NCI-H345 treated with DMSO at 0.1 percent for 48 hours (cell line): ENCODE measurements around the gene EDAR.

ENCODE experiments used
- DNase-seq: peaks from one replicate; lab custom pipeline; 2025; ENCODE audit not compliant: unreplicated experiment; lab: John Stamatoyannopoulos, UW

Gene EDAR

DNA sequence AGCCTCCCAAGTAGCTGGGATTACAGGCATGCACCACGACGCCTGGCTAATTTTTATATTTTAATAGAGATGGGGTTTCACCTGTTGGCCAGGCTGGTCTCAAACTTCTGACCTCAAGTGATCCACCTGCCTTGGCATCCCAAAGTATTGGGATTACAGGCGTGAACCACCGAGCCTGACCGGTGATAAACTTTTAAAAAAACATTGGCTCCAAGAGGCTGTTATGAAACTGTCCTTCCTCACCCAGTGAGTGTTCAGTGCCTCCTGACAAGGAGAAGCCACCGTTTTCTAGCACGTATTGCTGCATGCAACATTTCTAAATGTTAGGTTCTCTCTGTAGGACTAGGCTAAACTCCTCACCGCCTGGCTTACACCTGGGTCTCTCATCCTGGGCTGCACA lies 63.3 kb downstream of the EDAR start:
- no peak for DNase-seq

DNA sequence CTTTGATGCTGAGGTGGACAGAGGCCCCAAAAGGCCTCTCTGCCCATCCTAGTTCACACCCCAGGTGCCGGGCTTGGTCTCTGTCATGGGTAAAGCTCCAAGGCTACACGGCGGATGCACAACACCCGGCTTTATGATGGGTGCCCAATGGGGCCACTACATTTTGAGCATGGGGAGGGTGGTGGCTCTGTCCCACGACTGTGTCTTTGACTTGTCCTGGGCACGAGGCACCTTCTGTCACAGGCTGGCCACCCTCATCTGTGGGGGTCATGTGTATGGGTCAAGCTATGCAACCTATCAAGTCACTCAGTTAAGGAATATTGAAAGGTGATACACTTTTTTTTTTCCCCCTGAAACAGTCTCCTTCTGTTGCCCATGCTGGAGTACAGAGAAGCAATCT lies 63.7 kb downstream of the EDAR start:
- no peak for DNase-seq

DNA sequence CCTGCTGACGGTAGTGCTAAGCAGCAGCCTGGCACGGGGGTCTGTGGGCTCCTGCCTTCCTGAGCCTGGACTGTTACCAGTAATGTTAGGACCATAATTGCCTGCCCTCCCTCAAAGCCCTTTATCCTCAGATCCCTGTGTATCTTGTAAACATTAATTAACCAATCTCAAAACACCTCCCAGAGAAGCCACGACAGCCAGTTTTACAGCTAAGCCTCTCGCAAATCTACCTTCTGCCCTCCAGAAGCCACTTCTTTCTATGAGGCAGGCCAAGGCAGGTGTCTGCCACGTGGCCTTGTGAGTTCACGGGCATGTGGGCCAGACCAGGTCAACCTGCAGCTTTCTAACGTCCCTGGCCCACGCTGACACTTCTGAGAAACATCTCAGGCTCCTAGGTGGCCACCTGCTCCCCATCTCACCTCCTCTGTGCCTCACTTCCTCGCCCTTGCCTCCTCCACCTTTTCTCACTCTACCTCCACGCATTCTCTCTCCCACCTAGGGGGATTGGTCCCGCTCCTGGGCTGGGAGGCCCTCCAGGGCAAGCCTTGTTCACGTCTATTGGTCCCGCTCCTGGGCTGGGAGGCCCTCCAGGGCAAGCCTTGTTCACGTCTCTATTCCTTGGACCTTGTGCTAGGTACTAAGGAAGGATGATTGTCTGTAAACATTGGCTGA lies 64.3 kb downstream of the EDAR start:
- no peak for DNase-seq

DNA sequence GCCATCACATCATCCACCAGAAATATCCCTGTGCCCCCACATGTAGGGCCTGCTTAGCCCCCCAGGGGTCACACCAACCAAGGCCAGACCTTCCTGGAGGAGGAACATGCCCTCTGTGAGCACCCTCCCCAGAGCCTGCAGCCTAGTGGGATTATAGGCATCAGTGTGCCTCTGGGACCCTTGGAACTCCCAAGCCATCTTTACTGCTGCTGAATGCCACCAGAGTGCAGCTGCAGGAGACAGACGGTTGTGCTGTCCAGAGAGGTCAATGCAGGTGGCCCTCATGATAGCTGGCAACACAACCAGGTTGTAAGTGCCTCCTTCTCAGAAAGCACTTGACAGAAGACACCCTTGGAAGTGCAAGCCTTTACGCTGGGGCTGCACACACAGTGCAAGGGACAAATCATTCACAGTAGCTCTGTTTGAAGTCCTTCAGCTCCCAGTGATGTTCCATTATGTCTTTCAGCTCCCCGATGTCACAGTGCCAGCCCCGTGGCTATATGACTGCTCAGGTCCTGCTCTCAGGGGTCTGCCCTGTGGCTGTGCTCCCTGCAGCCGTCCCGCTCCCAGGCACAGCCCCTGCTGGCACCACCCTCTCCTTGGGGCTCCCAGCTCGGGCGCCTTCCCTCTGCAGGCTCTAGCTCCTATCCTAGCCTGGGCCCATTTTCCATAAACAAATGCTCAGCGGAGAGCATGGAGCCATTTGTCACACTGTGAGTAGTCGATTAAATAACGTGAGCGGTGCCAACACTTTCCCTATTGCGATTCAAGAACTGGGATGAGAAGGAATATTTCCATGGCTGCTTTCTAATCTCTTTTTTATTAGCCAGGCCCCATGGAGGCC lies 65.1 kb downstream of the EDAR start:
- no peak for DNase-seq

DNA sequence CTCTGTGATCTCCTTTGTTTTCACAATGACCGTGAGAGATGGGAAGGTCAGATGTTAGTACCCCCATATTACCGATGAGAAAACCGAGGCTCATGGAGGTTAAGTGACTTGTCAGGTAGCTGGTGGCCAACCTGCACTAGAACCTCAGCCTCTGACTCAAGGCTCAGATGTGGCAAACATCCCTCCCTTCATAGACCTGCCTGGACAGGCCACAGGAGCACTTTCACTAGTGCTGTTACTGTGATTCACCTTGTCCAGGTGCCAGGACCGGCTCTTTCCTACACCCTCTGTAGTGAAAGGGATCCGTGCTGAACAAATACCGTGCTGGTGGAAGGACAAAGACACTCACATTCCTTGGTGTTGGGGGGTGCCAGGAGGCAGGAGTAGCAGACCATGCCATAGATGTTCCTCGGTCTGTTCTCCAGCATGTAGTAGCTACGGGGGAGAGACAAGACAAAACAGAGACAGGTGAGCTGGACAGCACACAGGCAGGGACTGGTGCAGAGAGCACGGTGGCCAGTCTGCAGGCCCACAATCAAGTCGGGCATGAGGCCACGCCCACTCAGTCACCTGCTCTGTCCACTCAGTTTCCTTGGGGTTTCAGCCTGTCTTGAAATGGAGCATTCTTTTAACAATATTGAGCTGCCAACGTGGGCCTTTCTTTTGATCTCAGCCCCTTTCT lies 65.9 kb downstream of the EDAR start:
- no peak for DNase-seq

DNA sequence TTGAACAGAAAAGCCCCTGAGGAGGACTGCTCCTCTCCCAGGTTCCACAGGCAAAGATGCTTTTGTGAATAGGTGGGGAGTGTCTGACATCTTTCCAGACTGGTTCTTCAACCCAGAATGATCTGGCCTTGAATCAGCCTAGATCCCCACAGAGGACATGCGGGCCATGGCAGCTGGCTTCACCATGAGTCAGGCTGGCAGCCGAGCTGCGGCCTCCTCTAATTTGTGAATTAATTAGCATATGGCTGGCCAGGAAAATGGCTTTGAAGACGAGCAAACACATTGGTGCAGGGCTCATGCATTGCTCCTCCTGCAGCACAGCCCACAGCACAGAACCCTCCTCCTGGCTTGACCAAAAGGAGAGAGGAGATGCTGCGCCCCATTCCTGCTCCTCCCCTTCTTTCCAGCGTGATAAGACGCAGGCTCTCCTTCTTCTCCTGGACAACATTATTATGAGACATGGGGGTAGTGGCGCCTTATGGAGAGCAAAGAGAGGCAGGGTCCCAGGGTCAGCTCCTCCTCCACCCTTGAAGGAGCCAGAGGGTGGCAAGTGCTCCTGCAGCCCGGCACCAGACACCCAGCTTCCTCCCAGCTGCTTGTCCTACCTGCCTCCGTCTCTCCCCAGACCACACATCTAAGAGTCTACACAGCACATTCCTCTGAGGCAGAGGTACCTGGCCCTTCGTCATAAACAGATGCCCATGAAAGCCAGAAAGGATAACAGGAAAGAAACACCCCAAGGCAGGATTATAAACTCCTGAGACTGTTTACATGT lies 66.7 kb downstream of the EDAR start:
- DNase-seq = no peak

DNA sequence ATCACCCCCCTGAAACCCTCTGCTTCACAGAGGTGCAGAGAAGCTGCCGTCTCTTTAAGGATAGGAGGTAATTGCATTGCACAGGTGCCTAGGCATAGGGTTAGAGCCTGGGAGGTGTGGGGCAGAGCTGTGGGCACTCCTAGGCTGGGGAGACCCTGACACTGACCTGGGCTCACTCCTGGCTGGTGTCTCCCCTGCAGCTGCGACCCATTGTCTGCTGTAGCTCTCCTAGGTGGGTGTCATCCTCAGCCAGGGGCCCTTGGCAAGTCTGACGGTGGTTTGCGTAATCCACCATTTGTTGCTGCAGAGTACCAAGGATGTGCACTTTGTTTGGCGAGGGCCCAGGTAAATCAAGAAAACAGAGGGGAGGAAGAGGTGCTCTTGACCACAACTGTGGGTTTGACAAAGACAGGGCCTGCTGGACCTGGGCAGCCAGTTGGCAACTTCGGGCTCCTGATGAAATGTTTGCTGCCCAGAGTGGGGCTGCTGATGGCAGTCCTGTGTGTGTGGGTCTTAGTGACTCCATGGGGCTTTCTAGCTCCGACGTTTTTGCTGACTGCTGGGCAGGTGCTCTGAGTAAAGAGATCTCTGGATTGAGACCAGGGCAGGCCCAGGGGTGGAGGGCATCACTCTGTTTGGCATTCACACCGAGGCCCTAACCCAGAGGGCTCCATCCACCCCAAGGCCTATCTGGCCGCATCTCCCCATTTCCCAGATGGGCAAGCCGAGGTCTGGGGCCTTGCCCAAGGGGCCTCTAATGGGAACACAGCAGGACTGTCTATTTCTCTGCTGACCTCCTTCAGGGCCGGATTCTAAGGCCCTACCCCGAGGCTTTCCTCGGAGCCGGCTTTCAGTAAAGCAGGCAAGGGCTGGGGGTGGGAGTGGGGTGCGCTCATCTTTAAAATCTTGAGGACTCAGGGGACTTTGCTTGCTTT lies 67.7 kb downstream of the EDAR start:
- no peak for DNase-seq

DNA sequence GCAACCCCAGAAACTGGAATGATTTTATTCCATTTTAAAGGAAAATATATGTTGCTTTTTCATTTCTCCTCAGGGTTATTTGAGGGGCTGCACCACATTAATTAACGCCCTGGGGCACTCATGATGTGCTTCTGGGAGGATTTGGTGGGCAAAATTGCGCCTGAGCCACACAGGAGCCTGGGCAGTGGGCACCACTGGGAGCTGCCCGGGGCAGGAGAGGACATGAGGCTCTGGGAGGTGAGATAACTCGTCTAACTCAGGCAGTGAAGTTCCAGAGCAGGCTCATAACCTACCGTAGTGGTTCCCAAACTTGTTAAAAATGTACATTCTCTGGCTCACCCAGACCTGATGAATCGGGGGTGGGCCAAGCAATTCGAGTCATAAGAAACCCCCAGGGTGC lies 68.3 kb downstream of the EDAR start:
- DNase-seq = no peak

DNA sequence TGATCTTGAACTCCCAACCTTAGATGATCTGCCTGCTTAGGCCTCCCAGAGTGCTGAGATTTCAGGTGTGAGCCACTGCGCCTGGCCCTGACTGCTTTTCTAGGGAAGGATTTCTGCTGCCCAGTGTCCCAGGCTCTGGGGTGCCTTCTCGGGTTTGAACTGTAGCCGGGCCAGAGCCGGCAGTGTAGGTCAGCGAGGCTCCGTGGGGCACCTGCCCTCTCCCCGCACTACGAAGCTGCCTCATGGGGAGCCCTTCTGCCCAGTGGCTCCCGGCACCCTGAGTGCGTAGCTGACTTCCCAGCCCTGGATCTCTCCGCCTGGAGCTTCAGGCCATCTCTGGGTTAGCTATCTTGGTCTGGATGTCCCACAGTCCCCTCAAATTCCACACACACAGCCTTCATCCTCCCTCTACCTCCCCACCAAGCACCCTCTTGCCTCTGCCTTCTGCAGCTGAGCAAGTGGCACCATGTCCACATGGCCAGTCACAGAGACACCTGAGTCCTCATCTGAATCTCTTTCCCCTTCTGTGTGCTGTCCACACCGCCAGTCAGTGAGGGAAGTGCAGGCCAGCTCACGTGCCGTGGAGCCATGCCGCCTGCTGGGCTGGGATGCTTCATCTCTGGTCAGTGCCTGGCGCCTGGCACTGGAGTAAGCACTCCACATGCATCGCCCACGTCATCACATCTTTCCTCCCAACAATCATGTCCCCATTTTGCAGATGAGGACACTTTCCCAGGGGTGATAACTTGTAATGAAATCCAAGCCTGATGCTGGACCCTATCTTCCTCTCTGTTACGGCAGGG lies 69.2 kb downstream of the EDAR start:
- no peak for DNase-seq

DNA sequence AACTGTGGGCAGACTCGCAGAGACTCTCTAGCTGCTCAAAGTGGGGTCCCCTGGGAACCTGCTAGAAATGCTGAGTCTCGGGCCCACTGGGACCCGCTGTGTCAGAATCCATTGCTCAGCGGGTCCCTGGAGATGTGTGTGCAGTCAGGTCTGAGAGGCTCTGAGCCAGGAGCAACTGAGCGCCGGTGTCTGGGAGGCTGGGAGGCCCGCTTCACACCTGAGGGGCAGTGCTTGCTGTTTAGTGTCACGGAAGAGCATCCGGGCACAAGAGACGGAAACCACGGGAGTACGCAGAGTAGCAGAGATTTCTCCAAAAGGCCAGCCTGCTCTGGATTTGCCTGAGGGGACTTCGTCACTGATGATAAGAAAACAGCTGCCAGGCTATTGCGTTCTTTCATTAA lies 70.1 kb downstream of the EDAR start:
- DNase-seq = no peak

DNA sequence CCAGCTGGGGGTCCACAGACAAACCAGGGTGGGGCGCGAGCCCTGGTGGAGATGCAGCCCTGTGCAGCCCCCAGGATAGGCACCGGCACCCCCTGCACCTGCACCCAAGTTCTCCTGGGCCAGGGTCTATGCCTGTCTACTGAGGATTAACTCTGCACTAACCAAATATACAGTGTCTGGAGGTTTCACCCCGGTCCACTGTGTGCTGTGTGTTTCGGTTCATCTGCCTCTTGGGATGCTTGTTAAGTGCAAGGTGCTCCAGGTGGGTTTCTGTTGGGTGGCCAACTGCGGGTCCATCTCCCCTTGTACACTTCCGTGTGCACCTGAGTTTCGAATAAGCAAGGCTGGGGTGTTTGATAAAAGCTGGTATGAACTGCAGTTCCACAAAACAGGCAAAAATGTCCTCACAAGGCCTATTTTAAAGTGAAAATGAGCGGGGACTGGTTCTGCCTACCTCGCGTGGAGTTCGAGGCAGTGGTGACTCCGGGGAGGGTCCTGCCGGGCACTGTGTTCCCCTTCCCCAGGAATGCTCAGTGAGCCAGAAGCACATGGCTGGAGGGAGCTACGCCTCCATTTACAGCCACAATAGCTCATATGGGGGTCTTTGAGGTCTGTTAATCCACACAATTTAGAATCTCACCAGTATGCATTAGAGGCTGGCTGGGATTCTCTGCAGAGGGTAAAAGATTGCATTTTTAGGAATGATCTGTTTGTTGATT lies 70.7 kb downstream of the EDAR start:
- DNase-seq = no peak

DNA sequence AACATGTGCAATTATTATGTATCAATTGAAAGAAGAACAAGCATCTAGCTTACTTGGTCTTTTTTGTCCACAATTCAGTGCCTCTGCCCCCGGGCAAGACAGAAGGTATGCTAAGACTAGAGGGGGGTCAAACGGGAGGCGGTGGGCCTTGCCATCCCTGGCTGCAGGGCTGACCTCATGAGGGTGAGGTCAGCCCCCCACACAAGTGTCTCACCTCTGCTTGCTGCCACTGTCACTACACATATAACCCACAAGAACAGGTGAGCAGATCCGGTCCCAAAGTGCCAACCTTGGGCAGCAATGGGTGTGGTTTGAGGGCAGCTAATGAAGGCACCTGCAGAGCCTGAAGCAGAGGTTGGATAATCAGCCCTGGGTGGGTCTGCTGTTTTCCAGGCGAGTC lies 71.5 kb downstream of the EDAR start:
- DNase-seq = no peak

DNA sequence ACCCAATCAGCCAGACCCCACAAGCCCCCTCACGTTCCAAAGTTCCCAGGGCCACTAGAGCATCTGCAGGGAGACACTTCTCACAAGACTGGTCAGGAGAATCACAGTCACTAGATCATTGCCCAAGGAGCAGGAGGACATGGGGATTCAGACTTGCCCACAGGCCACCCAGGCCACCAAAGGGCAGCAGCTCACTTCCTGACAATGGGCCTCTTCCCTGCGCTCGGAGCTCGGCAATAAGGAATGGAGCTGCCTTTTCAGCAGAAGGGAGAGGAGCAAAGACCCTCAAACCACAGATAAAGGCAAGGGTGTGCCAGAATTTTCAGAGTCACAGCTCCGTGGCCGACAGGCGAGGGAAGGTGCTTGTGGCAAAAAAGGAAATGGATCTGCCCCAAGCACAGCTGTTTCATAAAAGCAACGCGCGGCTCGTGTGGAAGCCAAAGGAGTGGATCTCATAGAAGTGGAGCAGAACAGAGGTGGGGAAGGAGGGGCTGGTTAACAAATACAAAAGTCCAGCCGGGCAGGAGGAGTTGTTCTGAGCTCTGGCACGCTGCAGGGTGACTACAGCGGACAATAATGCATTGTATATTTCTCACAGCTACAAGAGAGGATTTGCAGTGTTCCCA lies 72.1 kb downstream of the EDAR start:
- no peak for DNase-seq

DNA sequence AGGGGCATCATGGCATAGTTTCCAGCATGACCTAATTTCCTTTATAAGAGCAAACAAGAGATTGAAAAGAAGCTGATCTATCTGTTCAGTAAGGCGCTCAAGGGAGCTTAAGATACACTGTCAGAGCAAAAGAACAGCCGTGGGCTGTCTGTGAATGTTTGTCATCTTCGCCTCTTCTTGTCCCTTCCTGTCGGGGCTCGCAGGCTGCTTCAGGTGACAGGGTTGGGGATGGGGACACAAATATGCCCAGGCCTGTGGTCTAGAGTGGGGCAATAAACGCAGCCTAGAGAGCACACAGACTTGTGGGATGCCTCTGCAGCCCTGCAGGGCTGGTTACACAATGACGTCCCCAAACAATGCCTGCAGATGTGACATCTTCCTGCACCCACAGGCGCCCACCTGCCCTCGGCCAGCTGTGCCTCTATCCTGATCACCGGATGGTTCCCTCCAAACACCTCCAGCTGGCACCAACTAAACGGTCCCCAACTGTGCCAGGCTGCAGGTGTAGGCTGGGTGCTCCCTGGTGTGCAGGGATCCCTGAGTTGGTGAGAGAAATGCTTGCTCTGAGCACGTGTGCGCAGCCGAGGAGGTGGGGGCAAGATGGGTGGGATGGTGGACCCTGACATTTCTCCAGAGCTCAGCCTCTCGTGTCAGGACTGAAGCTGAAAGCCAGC lies 72.8 kb downstream of the EDAR start:
- DNase-seq = peak; percentile 41

DNA sequence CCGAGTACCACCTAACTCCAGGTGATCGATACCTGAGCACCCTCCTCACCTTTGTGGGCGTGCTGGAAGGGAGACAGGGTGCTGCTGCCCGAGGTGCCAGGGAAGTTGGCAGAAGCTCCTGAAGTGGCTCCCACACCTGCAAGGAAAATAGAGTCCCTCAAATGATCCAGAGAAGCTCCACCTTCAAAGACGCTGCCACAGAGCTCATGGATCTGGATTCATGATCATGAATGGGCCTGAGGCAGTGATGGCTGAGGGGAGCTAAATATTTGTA lies 76.5 kb downstream of the EDAR start:
- DNase-seq = no peak

DNA sequence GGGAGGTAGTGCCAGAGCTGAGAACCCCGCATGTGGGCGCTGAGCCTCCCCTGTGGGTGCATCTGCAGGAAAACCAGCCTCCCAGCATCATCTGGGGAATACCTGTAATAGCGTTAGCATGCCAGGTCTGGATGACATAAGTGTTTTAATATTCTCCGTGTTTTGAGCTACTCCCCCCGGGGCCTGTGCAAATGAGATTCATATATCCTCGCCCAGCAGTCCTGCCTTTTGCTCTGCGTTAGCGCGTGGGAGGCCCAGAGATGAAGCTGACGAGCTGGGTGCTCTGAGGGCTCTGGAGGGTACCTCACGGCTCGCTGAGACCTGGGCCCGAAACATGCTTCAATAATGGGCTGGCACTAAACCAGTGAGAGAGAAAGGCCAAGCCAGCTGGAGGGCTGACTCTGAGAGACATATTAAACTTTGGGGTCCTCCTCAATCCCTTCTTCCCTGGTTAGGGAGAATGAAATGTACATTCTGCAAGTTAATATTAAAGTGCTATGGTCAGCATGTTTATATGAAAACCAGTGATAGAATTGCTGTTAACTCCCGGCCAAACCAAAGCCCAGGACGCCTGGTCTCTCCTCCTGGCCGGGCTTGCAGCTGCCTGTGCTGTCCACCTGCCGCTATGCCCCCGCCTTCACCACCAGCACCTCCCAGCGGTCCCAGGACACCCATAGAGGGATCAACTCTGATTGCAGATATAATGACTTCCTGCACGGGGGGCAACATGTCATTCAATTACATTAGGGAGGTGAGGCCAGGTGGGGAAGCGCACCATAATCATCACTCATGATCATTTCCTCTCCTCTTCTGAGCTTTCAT lies 77.0 kb downstream of the EDAR start:
- no peak for DNase-seq

DNA sequence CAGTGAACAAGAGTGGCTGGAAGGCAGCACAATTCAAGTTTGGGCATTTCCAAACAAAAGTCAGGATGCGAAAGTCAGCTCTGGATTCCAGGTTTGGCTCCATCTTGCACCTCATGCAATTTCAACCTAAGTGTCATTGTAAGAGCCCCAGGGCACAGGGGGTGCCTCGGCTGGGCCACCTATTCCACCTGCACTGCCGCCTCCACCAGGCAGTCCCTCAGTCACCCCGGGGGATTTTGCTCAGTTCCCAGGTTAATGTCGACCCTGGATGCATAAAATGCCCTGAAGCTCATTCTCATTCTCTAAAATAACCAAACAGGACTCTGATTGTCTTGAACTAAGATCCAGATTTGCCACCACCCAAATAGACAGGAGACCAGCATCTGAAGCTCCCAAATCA lies 77.6 kb downstream of the EDAR start:
- no peak for DNase-seq
